Esophagus squamous epithelium (tissue), 4 donors: Measurements from ENCODE around the gene DNM2.

Source experiments
- CTCF ChIP-seq, 6 experiments: fragments of 450-650 bp in 4 of 6; fragments of 200-600 bp in 2 of 6; sonication (generic) in 2 of 6; IDR thresholded peaks; one replicate each; pipeline ENCODE4 v1.5.1; 2016 to 2019; ENCODE audit warnings: antibody characterized with exemption in 6 of 6, mild to moderate bottlenecking in 4 of 6, moderate library complexity in 4 of 6
- POLR2A ChIP-seq, 4 donors: fragments of 450-650 bp; IDR thresholded peaks; one replicate each; pipeline ENCODE4 v1.6.1; 2017; ENCODE audit warnings: antibody characterized with exemption in 4 of 4, mild to moderate bottlenecking in 4 of 4, moderate library complexity in 3 of 4

GRCh38 chr19:10836479-10837330, 118.8 kb downstream of the DNM2 start:
- TF ChIP-seq CTCF (IDR thresholded peaks at IDR 0.05) (peak in 1 of 6 experiments; percentile 4), POLR2A (IDR thresholded peaks at IDR 0.05) (no peak)
